ENCODE results near the gene ACVRL1. TPM values are rescaled to one million over a fixed set of nuclear protein-coding genes. Genes with fewer than 3 reads are reported as not detected.

The ACVRL1 gene
- total and polyA plus RNA-seq, 9 of the 15 experiments (the other 6 are each of a cell fraction or from before 2014, with no cell fraction given), result 0.07 to 1.4 (median 0.30) TPM

DNA sequence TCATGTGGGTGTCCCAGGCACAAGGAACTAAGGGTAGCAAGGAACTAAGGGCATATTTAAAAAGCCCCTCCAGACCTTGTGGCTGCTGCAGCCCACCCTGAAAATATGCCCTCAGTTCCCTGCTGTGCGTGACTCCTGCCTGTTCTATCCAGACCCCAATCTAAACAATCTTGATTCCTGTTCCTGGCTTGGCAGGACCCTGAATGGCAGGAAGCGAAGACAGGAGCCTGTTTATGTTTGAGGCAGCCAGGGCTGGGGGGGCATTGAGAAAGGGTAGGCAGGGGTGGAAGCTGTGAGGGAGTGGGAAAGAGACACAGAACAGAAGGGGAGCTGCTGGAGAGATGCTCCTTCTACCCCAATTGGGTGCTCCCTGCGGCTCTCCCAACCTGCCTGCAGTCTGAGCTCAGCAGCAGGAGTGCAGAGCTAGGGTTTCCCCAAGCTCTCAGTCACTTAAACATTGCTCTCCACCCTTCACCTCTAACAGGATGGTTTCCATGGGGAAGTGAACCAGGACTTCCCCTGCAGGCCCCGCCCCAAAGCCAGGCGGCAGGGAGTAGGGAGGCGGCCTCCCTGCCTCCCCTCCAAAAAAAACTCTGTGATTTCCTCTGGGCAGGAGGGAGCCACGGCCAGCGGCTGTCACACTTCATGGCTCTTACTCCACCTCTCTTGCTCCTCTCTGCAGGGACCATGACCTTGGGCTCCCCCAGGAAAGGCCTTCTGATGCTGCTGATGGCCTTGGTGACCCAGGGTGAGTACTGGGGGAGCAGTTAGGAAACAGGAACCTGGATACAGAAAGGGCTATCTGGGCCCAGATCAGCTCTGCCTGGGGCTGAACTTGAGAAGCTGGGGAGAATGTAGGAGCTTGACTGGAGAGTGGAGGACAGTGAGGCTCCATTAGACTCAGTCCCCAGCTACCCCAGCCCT, 4.7 kb downstream of the ACVRL1 start (continued):
- TF ChIP-seq, protein P1, sequence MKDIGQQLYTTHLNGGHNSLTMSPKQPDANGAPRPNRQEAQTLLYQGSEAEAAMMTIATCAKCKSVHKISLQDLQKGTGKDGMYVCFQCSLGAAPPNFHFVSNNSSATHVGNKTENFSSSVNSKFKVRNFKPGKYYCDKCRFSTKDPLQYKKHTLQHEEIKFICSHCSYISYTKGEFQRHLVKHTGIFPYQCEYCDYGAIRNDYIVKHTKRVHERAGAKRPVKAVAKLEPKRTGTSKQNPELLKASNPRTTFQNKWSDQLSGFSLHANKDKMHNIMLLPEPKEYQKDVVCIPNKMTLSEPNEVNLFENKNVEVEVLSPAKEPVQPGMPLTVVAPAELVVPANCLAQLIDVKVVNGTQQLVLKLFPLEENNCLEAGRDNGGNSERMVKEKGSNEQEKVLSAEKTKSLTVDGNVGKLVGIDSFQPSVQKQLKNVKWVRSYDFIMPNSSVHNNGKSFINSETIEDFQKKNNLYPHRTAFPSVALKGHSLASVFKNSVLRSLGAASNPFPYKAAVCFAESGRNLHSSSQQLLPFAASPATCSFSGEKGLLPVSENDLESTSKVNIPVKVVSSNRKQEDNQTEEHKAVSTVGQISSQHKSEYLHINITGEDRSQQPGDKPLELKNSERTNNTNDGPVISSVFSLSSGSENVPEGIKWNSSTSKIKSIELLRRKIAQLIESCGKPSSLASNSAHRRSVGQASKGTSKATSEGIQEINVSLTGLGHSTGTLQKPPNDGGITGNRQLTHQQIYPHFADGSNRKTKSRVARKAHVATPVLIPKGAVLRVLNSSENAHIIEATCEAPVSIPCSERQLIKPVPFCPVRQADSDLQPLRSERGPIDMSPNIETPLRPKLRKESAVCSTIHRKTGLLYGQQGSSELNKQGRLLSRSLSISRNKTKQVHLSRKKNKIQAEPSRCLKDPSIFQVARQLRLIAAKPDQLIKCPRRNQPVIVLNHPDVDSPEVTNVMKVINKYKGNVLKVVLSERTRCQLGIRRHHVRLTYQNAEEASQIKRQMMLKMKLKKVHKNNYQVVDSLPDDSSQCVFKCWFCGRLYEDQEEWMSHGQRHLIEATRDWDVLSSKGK (CRISPR knock-in tag; IDR thresholded peaks at IDR 0.05), result no peak
- no peak for TF ChIP-seq DDX20 (tag; IDR thresholded peaks at IDR 0.05; ENCODE audit: low read depth)
- TF ChIP-seq BRD4 (IDR thresholded peaks at IDR 0.05), result no peak
- TF ChIP-seq LEF1 (IDR thresholded peaks at IDR 0.05), result peak; percentile 16; the same call in 1 of the 2 replicates
- no peak for TF ChIP-seq DACH1 (IDR thresholded peaks at IDR 0.05; ENCODE audit: partially characterized antibody)
- no peak for TF ChIP-seq HOXB6 (CRISPR knock-in tag; IDR thresholded peaks at IDR 0.05; ENCODE audit: borderline replicate concordance)
- TF ChIP-seq, protein P2, sequence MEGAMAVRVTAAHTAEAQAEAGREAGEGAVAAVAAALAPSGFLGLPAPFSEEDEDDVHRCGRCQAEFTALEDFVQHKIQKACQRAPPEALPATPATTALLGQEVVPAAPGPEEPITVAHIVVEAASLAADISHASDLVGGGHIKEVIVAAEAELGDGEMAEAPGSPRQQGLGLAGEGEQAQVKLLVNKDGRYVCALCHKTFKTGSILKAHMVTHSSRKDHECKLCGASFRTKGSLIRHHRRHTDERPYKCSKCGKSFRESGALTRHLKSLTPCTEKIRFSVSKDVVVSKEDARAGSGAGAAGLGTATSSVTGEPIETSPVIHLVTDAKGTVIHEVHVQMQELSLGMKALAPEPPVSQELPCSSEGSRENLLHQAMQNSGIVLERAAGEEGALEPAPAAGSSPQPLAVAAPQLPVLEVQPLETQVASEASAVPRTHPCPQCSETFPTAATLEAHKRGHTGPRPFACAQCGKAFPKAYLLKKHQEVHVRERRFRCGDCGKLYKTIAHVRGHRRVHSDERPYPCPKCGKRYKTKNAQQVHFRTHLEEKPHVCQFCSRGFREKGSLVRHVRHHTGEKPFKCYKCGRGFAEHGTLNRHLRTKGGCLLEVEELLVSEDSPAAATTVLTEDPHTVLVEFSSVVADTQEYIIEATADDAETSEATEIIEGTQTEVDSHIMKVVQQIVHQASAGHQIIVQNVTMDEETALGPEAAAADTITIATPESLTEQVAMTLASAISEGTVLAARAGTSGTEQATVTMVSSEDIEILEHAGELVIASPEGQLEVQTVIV (CRISPR knock-in tag; IDR thresholded peaks at IDR 0.05; ENCODE audit: borderline replicate concordance), result no peak
- TF ChIP-seq ZNF76 (CRISPR knock-in tag; IDR thresholded peaks at IDR 0.05; ENCODE audit: borderline replicate concordance), result 0 out of 2 replicates have a peak, but pooled peaks have one; percentile 58
- no peak for TF ChIP-seq KLF10 (CRISPR knock-in tag; IDR thresholded peaks at IDR 0.05)
